ENCODE measurements around the gene TSPAN5.
A peak's percentile ranks its signal among the peaks of the same experiment; 100 is the strongest.
"Not testable (repeated sequence)": the region's sequence is repeated elsewhere in the genome, so short reads cannot be mapped to it uniquely, and the experiment has no call there.

Gene TSPAN5

GRCh38 chr4:98482847-98483806 is 175.3 kb downstream of the TSPAN5 start:
- TF ChIP-seq, protein P1, sequence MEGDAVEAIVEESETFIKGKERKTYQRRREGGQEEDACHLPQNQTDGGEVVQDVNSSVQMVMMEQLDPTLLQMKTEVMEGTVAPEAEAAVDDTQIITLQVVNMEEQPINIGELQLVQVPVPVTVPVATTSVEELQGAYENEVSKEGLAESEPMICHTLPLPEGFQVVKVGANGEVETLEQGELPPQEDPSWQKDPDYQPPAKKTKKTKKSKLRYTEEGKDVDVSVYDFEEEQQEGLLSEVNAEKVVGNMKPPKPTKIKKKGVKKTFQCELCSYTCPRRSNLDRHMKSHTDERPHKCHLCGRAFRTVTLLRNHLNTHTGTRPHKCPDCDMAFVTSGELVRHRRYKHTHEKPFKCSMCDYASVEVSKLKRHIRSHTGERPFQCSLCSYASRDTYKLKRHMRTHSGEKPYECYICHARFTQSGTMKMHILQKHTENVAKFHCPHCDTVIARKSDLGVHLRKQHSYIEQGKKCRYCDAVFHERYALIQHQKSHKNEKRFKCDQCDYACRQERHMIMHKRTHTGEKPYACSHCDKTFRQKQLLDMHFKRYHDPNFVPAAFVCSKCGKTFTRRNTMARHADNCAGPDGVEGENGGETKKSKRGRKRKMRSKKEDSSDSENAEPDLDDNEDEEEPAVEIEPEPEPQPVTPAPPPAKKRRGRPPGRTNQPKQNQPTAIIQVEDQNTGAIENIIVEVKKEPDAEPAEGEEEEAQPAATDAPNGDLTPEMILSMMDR (IDR thresholded peaks at IDR 0.05; ENCODE audit: extremely low read depth, insufficient read depth, missing control alignments) = no peak
- in situ Hi-C loops (cut with MboI; ENCODE audit: low pct_unique_long_range_greater_than_20kb, low sequenced_read_pairs, unreplicated experiment) = no loop called here
- DNase-seq (ENCODE audit: low spot score) = peak; percentile 67

DNA sequence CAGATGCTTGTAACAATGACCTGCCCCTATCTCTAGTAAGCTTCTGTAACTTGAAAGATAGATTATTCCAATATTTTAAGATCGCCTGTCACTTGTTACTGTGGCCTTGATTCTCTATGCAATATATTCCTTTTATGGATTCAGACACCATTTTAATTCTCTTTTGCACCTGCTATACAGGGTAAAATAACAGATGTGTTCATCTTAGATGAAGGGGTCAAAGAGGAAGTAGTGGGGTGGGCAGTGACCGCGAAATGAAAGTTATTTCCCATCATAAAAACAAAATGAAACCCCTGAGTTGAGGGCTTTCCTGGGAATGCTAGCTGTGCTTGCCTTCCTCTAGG is 175.9 kb downstream of the TSPAN5 start:
- in situ Hi-C loops (cut with MboI; ENCODE audit: low pct_unique_long_range_greater_than_20kb, low sequenced_read_pairs, unreplicated experiment) = no loop called here
- no peak for DNase-seq (ENCODE audit: low spot score)
- TF ChIP-seq, protein P1 (IDR thresholded peaks at IDR 0.05; ENCODE audit: extremely low read depth, insufficient read depth, missing control alignments) = no peak

DNA sequence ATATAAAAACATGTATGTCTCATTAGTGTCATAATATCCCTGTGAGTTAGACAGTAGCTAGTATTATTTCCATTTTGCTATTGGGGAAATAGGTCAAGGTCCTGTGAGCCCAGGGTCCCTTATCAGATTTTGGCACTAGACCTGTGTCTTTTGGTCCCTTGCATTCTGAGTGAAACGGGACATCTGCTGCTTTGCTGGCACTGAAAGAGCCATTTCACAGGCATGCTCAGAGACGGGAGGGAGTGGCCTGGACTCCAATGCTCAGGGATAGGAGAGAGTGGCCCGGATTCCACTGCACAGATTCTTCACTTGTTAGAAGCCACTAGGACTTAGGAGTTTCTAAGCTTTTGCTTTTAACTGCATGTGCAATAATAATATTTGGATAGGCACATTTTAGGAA is 177.2 kb downstream of the TSPAN5 start:
- in situ Hi-C loops (cut with MboI; ENCODE audit: low pct_unique_long_range_greater_than_20kb, low sequenced_read_pairs, unreplicated experiment) = no loop called here
- TF ChIP-seq, protein P1 (IDR thresholded peaks at IDR 0.05; ENCODE audit: extremely low read depth, insufficient read depth, missing control alignments) = no peak
- no peak for DNase-seq (ENCODE audit: low spot score)

GRCh38 chr4:98480535-98480934 is 177.9 kb downstream of the TSPAN5 start:
- TF ChIP-seq, protein P1 (IDR thresholded peaks at IDR 0.05; ENCODE audit: extremely low read depth, insufficient read depth, missing control alignments) = no peak
- DNase-seq (ENCODE audit: low spot score) = no peak
- in situ Hi-C loops (cut with MboI; ENCODE audit: low pct_unique_long_range_greater_than_20kb, low sequenced_read_pairs, unreplicated experiment) = no loop called here

DNA sequence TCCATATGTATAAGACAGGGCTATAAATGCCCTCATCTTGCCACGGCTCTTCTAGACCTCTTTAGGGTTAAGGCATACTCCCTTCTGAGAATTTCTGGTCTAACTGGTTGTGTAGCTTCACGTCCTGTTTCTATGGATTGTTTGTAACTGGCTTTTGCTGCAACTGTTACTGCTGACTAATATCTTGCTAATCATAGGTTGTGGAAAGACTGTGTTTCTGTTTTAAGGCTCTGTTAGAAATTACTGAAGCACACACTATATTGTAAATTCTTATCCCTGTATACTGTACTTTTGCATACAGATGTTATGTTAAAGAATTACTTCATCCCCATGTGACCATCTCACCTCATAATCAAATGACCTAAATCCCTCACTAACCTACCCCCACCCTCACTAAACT is 178.8 kb downstream of the TSPAN5 start:
- in situ Hi-C loops (cut with MboI; ENCODE audit: low pct_unique_long_range_greater_than_20kb, low sequenced_read_pairs, unreplicated experiment); DNase-seq (ENCODE audit: low spot score): not testable (repeated sequence)

- in situ Hi-C loops (cut with MboI; ENCODE audit: low pct_unique_long_range_greater_than_20kb, low sequenced_read_pairs, unreplicated experiment) = no loop called here
- TF ChIP-seq, protein P1 (IDR thresholded peaks at IDR 0.05; ENCODE audit: extremely low read depth, insufficient read depth, missing control alignments) = no peak
- DNase-seq (ENCODE audit: low spot score) = no peak
Observed at GRCh38 chr4:98476891-98477290, 181.5 kb downstream of the TSPAN5 start.

DNA sequence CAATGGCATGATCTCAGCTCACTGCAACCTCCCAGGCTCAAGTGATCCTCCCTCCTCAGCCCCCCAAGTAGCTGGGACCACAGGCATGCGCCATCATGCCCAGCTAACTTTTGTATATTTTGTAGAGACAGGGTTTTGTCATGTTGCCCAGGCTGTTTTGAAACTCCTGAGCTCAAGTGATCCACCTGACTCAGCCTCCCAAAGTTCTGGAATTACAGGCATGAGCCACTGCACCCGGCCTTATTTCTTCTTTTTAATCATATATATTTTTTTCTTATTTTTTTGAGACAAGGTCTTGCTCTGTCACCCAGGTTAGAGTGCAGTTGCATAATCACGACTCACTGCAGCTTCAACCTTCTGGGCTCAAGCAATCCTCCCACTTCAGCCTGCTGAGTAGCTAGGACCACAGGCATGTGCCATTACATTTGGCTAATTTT is 184.0 kb downstream of the TSPAN5 start:
- no peak for DNase-seq (ENCODE audit: low spot score)
- in situ Hi-C loops (cut with MboI; ENCODE audit: low pct_unique_long_range_greater_than_20kb, low sequenced_read_pairs, unreplicated experiment) = loop anchor here (25.0 kb wide), 2 partner anchors 613 to 938 kb away; partner anchors contain the start of gene ADH5
- TF ChIP-seq, protein P1 (IDR thresholded peaks at IDR 0.05; ENCODE audit: extremely low read depth, insufficient read depth, missing control alignments) = no peak
